Muscle layer of colon (tissue), 2 donors: ENCODE measurements around the gene CA5B.
"Not testable (repeated sequence)": the region's sequence is repeated elsewhere in the genome, so short reads cannot be mapped to it uniquely, and the experiment has no call there.

ENCODE experiments used
- H3K27ac ChIP-seq: one replicate; pipeline ENCODE4 v1.7.0; 2013; ENCODE audit warnings: low read depth, mild to moderate bottlenecking, low read length, moderate library complexity
- H3K27me3 ChIP-seq, 2 donors: one replicate each; pipeline ENCODE4 v1.7.0; 2013; ENCODE audit warnings: low read length in 2 of 2, mild to moderate bottlenecking in 2 of 2; ENCODE audit not compliant: insufficient read depth in 2 of 2, control insufficient read depth in 1 of 2
- H3K36me3 ChIP-seq: one replicate; pipeline ENCODE4 v1.7.0; 2013; ENCODE audit warnings: mild to moderate bottlenecking, low read length; ENCODE audit not compliant: insufficient read depth
- H3K4me1 ChIP-seq: one replicate; pipeline ENCODE4 v1.7.0; 2013; ENCODE audit warnings: mild to moderate bottlenecking, low read length; ENCODE audit not compliant: insufficient read depth
- H3K4me3 ChIP-seq, 2 donors: one replicate each; pipeline ENCODE4 v1.7.0; 2013; ENCODE audit warnings: low read length in 2 of 2, low read depth in 1 of 2, mild to moderate bottlenecking in 1 of 2, moderate library complexity in 1 of 2
- H3K9ac ChIP-seq: one replicate; pipeline ENCODE4 v1.7.0; 2013; ENCODE audit warnings: low read length
- H3K9me3 ChIP-seq: one replicate; pipeline ENCODE4 v1.7.0; 2013; ENCODE audit warnings: mild to moderate bottlenecking, low read length
- donor health status: abdominal sarcoma.
- donor health status: Adenocarcinoma of cecum.

Gene CA5B

GRCh38 chrX:15737959-15738902 is at the start of gene CA5B:
Gene CA5B (plus strand): TSS chrX:15738270. CDS start chrX:15750024, 11,754 bp downstream.
- Histone ChIP-seq H3K9me3 (no peaks in the 10 kb centered on the region), H3K36me3 (no peaks in the 10 kb centered on the region), H3K27me3 (no peaks in the 10 kb centered on the region), H3K27ac (no peak within 1 kb of the TSS), H3K4me1 (no peaks in the 10 kb centered on the region), H3K4me3 (peak within 1 kb of the TSS; percentile 11 to 43), H3K9ac (peak within 1 kb of the TSS; percentile 27)

- Histone ChIP-seq H3K9ac (no peak overlapping the region), H3K36me3 (peaks cover 5% of the 10 kb centered on the region), H3K4me3 (no peak overlapping the region)
These were observed 43.1 kb upstream of the CA5B start for GRCh38 chrX:15694941-15695451.

GRCh38 chrX:15696516-15696915 is 41.6 kb upstream of the CA5B start:
- H3K36me3 ChIP-seq = peaks cover 5% of the 10 kb centered on the region

More at GRCh38 chrX:15694941-15695451, 43.1 kb upstream of the CA5B start:
- Histone ChIP-seq H3K27ac (no peak overlapping the region), H3K4me1 (no peaks in the 10 kb centered on the region), H3K27me3 (no peaks in the 10 kb centered on the region), H3K9me3 (no peaks in the 10 kb centered on the region)

GRCh38 chrX:15702488-15703371 is 35.3 kb upstream of the CA5B start:
- H3K9ac ChIP-seq = no peak overlapping the region
- H3K27ac ChIP-seq = no peak overlapping the region
- no peak overlapping the region for H3K4me3 ChIP-seq
- H3K27me3 ChIP-seq = no peaks in the 10 kb centered on the region
- H3K4me1 ChIP-seq = no peaks in the 10 kb centered on the region
- no peaks in the 10 kb centered on the region for H3K36me3 ChIP-seq
- no peaks in the 10 kb centered on the region for H3K9me3 ChIP-seq

More at GRCh38 chrX:15696516-15696915, 41.6 kb upstream of the CA5B start:
- H3K27me3 ChIP-seq = no peaks in the 10 kb centered on the region
- no peaks in the 10 kb centered on the region for H3K9me3 ChIP-seq
- no peak overlapping the region for H3K4me3 ChIP-seq
- H3K4me1 ChIP-seq = no peaks in the 10 kb centered on the region
- no peak overlapping the region for H3K9ac ChIP-seq
- H3K27ac ChIP-seq = no peak overlapping the region

- H3K4me1 ChIP-seq, H3K36me3 ChIP-seq, H3K4me3 ChIP-seq, H3K27me3 ChIP-seq, H3K27ac ChIP-seq, H3K9me3 ChIP-seq, H3K9ac ChIP-seq: not testable (repeated sequence)
These were observed 34.3 kb upstream of the CA5B start for GRCh38 chrX:15703809-15704208.

- not testable (repeated sequence) for H3K27me3 ChIP-seq, H3K36me3 ChIP-seq, H3K9ac ChIP-seq, H3K9me3 ChIP-seq, H3K27ac ChIP-seq, H3K4me1 ChIP-seq, H3K4me3 ChIP-seq
These were observed 33.8 kb upstream of the CA5B start for GRCh38 chrX:15704273-15704672.

- Histone ChIP-seq H3K4me3 (no peak overlapping the region), H3K27ac (no peak overlapping the region), H3K9me3 (no peaks in the 10 kb centered on the region), H3K27me3 (no peaks in the 10 kb centered on the region), H3K4me1 (no peaks in the 10 kb centered on the region), H3K36me3 (no peaks in the 10 kb centered on the region), H3K9ac (no peak overlapping the region)
These were observed 23.5 kb upstream of the CA5B start for GRCh38 chrX:15714529-15714928.

GRCh38 chrX:15718283-15718970 is 19.6 kb upstream of the CA5B start:
- Histone ChIP-seq H3K4me1 (no peaks in the 10 kb centered on the region), H3K9ac (no peak overlapping the region), H3K27ac (no peak overlapping the region), H3K4me3 (no peak overlapping the region), H3K9me3 (no peaks in the 10 kb centered on the region), H3K27me3 (no peaks in the 10 kb centered on the region), H3K36me3 (no peaks in the 10 kb centered on the region)

- no peaks in the 10 kb centered on the region for H3K36me3 ChIP-seq
- H3K9ac ChIP-seq = no peak overlapping the region
- H3K27me3 ChIP-seq = no peaks in the 10 kb centered on the region
These were observed 18.6 kb upstream of the CA5B start for GRCh38 chrX:15719324-15719968.

GRCh38 chrX:15721911-15722310 is 16.2 kb upstream of the CA5B start:
- H3K9me3 ChIP-seq = no peaks in the 10 kb centered on the region

More at GRCh38 chrX:15719324-15719968, 18.6 kb upstream of the CA5B start:
- no peak overlapping the region for H3K27ac ChIP-seq
- no peaks in the 10 kb centered on the region for H3K9me3 ChIP-seq
- H3K4me3 ChIP-seq = no peak overlapping the region
- no peaks in the 10 kb centered on the region for H3K4me1 ChIP-seq

More at GRCh38 chrX:15721911-15722310, 16.2 kb upstream of the CA5B start:
- no peak overlapping the region for H3K4me3 ChIP-seq
- no peaks in the 10 kb centered on the region for H3K27me3 ChIP-seq
- H3K9ac ChIP-seq = no peak overlapping the region
- H3K36me3 ChIP-seq = no peaks in the 10 kb centered on the region
- no peak overlapping the region for H3K27ac ChIP-seq
- H3K4me1 ChIP-seq = no peaks in the 10 kb centered on the region
